ENCODE results near the gene RAB17.

The RAB17 gene

GRCh38 chr2:237566401-237567235, 23.9 kb downstream of the RAB17 start, which contains the start of gene PRLH:
PRLH (plus strand) TSS chr2:237566574; CDS start chr2:237566574, 0 bp downstream.
- H3K36me3 ChIP-seq (ENCODE audit: insufficient read depth, low read length) = no peaks in the 10 kb centered on the region
- H3K27ac ChIP-seq (ENCODE audit: low read depth, low read length, poor library complexity, severe bottlenecking) = no peak within 1 kb of the TSS
- H3K9ac ChIP-seq (ENCODE audit: low read length) = no peak within 1 kb of the TSS
- no peak within 1 kb of the TSS for H3K4me2 ChIP-seq (ENCODE audit: low read length)
- no peaks in the 10 kb centered on the region for H3F3A ChIP-seq (ENCODE audit: insufficient read depth, low read length)
- H3K9me2 ChIP-seq (ENCODE audit: low read depth, low read length) = no peaks in the 10 kb centered on the region
- H3K4me3 ChIP-seq (ENCODE audit: low read depth, low read length, poor library complexity, severe bottlenecking) = no peak within 1 kb of the TSS
- no peaks in the 10 kb centered on the region for H3K9me3 ChIP-seq (ENCODE audit: low read length)
- TF ChIP-seq EZH2 (IDR thresholded peaks at IDR 0.05; ENCODE audit: borderline replicate concordance, low read length) (no peak), CTCF (IDR thresholded peaks at IDR 0.05; ENCODE audit: low read length) (no peak)
- H3K27me3 ChIP-seq (ENCODE audit: insufficient read depth, low read length) = peaks cover 6% of the 10 kb centered on the region; the same call in 1 of the 2 replicates
- no peaks in the 10 kb centered on the region for H3K4me1 ChIP-seq (ENCODE audit: insufficient read depth, low read length, severe bottlenecking)
- no peaks in the 10 kb centered on the region for H3K79me2 ChIP-seq (ENCODE audit: insufficient read depth, low read length)
- H2AFZ ChIP-seq (ENCODE audit: low read length) = no peak within 1 kb of the TSS
- no peaks in the 10 kb centered on the region for H4K20me1 ChIP-seq (ENCODE audit: insufficient read depth, low read length)

GRCh38 chr2:237565974-237566373, 24.6 kb downstream of the RAB17 start:
- Histone ChIP-seq H3K36me3 (ENCODE audit: insufficient read depth, low read length) (no peaks in the 10 kb centered on the region), H3K27me3 (ENCODE audit: insufficient read depth, low read length) (peaks cover 6% of the 10 kb centered on the region; the same call in 1 of the 2 replicates), H3K27ac (ENCODE audit: low read depth, low read length, poor library complexity, severe bottlenecking) (no peak overlapping the region), H3F3A (ENCODE audit: insufficient read depth, low read length) (no peaks in the 10 kb centered on the region), H3K4me3 (ENCODE audit: low read depth, low read length, poor library complexity, severe bottlenecking) (no peak overlapping the region), H3K4me1 (ENCODE audit: insufficient read depth, low read length, severe bottlenecking) (no peaks in the 10 kb centered on the region), H3K9me3 (ENCODE audit: low read length) (no peaks in the 10 kb centered on the region), H2AFZ (ENCODE audit: low read length) (no peak overlapping the region), H3K79me2 (ENCODE audit: insufficient read depth, low read length) (no peaks in the 10 kb centered on the region), H3K9ac (ENCODE audit: low read length) (no peak overlapping the region), H4K20me1 (ENCODE audit: insufficient read depth, low read length) (no peaks in the 10 kb centered on the region), H3K9me2 (ENCODE audit: low read depth, low read length) (no peaks in the 10 kb centered on the region), H3K4me2 (ENCODE audit: low read length) (no peak overlapping the region)
- TF ChIP-seq CTCF (IDR thresholded peaks at IDR 0.05; ENCODE audit: low read length) (no peak), EZH2 (IDR thresholded peaks at IDR 0.05; ENCODE audit: borderline replicate concordance, low read length) (no peak)

GRCh38 chr2:237564526-237565131, 25.9 kb downstream of the RAB17 start:
- Histone ChIP-seq H4K20me1 (ENCODE audit: insufficient read depth, low read length) (no peaks in the 10 kb centered on the region), H3K4me3 (ENCODE audit: low read depth, low read length, poor library complexity, severe bottlenecking) (no peak overlapping the region), H2AFZ (ENCODE audit: low read length) (no peak overlapping the region), H3K4me1 (ENCODE audit: insufficient read depth, low read length, severe bottlenecking) (no peaks in the 10 kb centered on the region), H3K27ac (ENCODE audit: low read depth, low read length, poor library complexity, severe bottlenecking) (no peak overlapping the region), H3K9ac (ENCODE audit: low read length) (no peak overlapping the region), H3K9me3 (ENCODE audit: low read length) (no peaks in the 10 kb centered on the region), H3K9me2 (ENCODE audit: low read depth, low read length) (no peaks in the 10 kb centered on the region), H3K4me2 (ENCODE audit: low read length) (no peak overlapping the region), H3K79me2 (ENCODE audit: insufficient read depth, low read length) (no peaks in the 10 kb centered on the region), H3F3A (ENCODE audit: insufficient read depth, low read length) (no peaks in the 10 kb centered on the region), H3K36me3 (ENCODE audit: insufficient read depth, low read length) (no peaks in the 10 kb centered on the region), H3K27me3 (ENCODE audit: insufficient read depth, low read length) (peaks cover 6% of the 10 kb centered on the region; the same call in 1 of the 2 replicates)
- TF ChIP-seq CTCF (IDR thresholded peaks at IDR 0.05; ENCODE audit: low read length) (no peak), EZH2 (IDR thresholded peaks at IDR 0.05; ENCODE audit: borderline replicate concordance, low read length) (no peak)
